ENCODE data around the gene SMG5.
"Not testable (repeated sequence)": the region's sequence is repeated elsewhere in the genome, so short reads cannot be mapped to it uniquely, and the experiment has no call there.

Gene SMG5

DNA sequence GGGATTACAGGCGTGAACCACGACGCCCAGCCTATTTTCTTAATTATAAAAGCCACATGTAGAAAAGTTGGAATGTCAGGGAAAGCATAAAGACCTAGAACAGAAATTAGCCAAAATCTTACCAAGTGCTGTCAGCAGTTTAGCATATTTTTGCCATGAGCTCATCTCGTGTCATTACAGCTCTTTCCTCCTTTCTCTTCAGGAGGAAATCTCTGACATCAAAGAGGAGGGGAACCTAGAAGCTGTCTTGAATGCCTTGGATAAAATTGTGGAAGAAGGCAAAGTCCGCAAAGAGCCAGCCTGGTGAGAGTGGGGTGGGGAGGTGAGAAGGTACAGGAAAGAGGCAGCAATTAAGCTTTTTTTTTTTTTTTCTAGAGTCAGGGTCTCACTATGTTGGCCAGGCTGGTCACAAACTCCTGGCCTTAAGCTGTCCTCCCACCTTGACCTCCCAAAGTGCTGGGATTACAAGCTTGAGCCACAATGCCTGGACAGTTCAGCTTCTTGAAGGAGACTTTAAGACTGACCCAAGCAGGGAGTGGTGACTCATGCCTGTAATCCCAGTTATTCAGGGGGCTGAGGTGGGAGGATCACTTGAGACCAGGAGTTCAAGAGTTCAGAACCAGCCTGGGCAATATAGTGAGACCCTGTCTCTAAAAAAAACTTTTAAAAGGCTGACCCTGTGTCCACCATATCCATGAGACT is 49.0 kb downstream of the SMG5 start:
- H3K27ac ChIP-seq (ENCODE audit: low read depth, low read length), result no peak overlapping the region
- no peaks in the 10 kb centered on the region for H3K27me3 ChIP-seq (ENCODE audit: control insufficient read depth, insufficient read depth, low read length)
- H3K4me1 ChIP-seq (ENCODE audit: control insufficient read depth, insufficient read depth, low read length), result peaks cover 7% of the 10 kb centered on the region
- peaks cover 15% of the 10 kb centered on the region for H3K36me3 ChIP-seq (ENCODE audit: control insufficient read depth, insufficient read depth, low read length)
- H3K9ac ChIP-seq (ENCODE audit: low read length), result no peak overlapping the region
- no peak overlapping the region for H3K4me3 ChIP-seq (ENCODE audit: low read length)

DNA sequence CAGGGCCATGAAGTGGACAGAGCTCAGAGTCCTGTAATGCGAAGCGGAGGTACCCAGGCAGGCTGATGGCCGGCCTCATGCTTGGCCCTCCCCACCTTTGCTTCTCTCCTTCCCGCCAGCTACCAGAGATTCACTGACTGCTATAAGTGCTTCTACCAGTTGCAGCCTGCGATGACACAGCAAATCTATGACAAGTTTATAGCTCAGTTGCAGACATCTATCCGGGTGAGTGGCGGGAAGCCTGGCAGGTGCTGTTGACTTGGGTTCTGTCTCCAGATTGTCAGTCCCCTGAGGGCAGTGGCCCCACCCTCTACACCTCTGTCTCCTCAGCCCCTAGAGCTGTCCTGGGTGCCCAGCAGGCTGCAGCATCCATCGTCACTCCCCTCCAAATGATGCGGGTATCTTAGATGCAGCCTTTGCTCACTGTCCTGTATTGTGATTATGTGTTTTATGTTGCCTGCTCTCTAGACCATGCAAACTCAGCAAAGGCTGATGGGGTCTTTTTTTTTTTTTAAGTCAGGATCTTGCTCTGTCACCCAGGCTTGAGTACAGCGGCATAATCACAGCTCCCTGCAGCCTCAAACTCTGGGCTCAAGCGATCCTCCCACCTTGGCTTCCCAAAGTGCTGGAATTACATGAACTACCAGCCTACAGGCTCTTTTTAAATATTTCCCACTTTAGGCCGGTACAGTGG is 50.3 kb downstream of the SMG5 start:
- no peak overlapping the region for H3K4me3 ChIP-seq (ENCODE audit: low read length)
- H3K36me3 ChIP-seq (ENCODE audit: control insufficient read depth, insufficient read depth, low read length), result peaks cover 15% of the 10 kb centered on the region
- H3K4me1 ChIP-seq (ENCODE audit: control insufficient read depth, insufficient read depth, low read length), result peaks cover 7% of the 10 kb centered on the region
- no peak overlapping the region for H3K9ac ChIP-seq (ENCODE audit: low read length)
- no peak overlapping the region for H3K27ac ChIP-seq (ENCODE audit: low read depth, low read length)
- H3K27me3 ChIP-seq (ENCODE audit: control insufficient read depth, insufficient read depth, low read length), result no peaks in the 10 kb centered on the region

DNA sequence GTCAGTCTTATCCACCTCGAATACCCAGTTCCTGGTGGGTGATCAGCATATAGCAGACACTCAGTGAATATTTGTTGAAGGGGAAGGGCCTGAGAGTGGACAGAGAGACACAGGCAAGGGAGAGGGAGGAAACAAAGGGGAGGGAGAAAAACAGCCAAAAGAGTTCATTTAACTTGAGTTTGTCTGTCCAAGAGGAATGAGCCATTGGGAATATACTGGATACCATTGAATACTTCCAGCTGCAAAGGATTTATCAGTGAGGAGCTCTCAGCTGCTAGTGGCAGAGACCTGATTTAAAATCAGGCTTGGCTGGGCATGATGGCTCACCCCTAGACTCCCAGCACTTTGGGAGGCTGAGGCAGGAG is 52.2 kb downstream of the SMG5 start:
- H3K4me1 ChIP-seq (ENCODE audit: control insufficient read depth, insufficient read depth, low read length), result peaks cover 7% of the 10 kb centered on the region
- H3K27ac ChIP-seq (ENCODE audit: low read depth, low read length), result no peak overlapping the region
- H3K27me3 ChIP-seq (ENCODE audit: control insufficient read depth, insufficient read depth, low read length), result no peaks in the 10 kb centered on the region
- H3K9ac ChIP-seq (ENCODE audit: low read length), result no peak overlapping the region
- H3K36me3 ChIP-seq (ENCODE audit: control insufficient read depth, insufficient read depth, low read length), result peaks cover 7% of the 10 kb centered on the region
- no peak overlapping the region for H3K4me3 ChIP-seq (ENCODE audit: low read length)

DNA sequence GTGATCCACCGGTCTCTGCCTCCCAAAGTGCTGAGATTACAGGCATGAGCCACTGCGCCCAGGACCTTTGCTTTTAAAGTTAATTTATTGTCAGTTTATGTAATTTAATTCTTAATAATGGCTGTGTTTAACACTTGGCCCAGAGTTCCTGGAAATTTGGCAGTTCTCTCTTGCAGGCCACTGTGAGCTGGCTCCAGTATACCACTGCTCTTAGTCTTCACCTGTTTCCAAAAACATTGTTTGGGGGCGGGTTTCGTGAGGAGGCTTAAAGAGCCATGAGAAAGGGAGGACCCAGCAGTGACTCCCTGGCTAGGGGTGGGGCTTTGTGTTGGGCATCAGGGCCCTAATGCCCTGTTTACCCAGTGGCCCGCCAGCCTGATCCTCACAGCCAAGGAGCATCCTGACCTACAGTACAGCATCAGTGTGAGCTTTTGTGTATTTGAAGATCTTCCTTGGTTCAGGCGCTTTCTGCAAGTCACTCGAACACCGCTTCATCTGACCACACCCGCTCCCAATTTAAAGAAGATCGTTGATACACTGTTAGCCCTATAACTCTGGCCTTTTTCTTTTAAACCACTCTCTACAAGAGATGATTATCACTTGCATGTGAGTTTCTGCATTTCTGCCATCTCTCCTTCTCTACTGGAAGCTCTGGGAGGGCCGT is 52.7 kb downstream of the SMG5 start:
- Histone ChIP-seq H3K27ac (ENCODE audit: low read depth, low read length) (no peak overlapping the region), H3K4me3 (ENCODE audit: low read length) (no peak overlapping the region), H3K4me1 (ENCODE audit: control insufficient read depth, insufficient read depth, low read length) (peaks cover 7% of the 10 kb centered on the region), H3K9ac (ENCODE audit: low read length) (no peak overlapping the region), H3K36me3 (ENCODE audit: control insufficient read depth, insufficient read depth, low read length) (peaks cover 7% of the 10 kb centered on the region), H3K27me3 (ENCODE audit: control insufficient read depth, insufficient read depth, low read length) (no peaks in the 10 kb centered on the region)

DNA sequence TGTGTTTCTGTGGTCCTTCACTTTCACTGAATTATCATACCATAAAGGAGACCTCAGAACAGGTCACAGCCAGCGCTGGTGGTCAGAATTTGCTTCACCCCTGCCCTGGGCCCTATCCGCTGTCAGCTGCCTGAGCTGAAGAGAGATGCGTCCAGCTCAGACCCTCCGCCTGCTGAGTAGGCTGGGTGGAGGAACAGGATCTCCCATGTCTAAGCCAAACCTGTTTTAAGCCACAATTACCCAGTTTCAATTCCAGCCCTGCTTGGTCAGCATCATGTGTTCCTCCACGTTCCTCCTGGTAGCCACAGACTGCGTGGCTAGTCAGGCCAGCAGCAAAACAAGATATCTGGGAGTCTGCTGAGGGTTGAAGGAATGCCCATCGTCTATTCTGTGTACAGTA is 54.1 kb downstream of the SMG5 start:
- H3K36me3 ChIP-seq (ENCODE audit: control insufficient read depth, insufficient read depth, low read length), result peaks cover 5% of the 10 kb centered on the region
- H3K27ac ChIP-seq (ENCODE audit: low read depth, low read length), result no peak overlapping the region
- no peak overlapping the region for H3K9ac ChIP-seq (ENCODE audit: low read length)
- no peaks in the 10 kb centered on the region for H3K27me3 ChIP-seq (ENCODE audit: control insufficient read depth, insufficient read depth, low read length)
- H3K4me1 ChIP-seq (ENCODE audit: control insufficient read depth, insufficient read depth, low read length), result peaks cover 7% of the 10 kb centered on the region
- H3K4me3 ChIP-seq (ENCODE audit: low read length), result no peak overlapping the region

DNA sequence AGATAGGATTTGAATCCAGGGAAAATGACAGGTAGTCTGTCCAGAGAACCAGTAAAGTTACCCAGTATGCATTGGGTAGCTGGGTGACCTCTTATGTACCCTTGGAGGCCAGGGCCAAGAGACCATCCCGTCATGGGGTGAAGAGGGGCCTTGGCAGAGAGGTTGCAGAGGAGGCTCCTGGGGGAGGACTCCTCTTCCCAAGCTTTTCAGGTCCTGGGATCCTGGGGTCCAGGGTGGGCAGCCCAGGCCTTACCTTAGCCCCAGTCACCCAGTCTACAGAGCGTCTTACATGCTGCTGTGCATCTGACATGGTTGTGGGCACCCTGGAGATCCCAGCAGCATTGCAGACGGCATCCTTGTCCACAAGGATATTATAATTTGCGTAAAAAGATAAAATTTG is 55.8 kb downstream of the SMG5 start:
- H3K27me3 ChIP-seq (ENCODE audit: control insufficient read depth, insufficient read depth, low read length), result no peaks in the 10 kb centered on the region
- H3K9ac ChIP-seq (ENCODE audit: low read length), result no peak overlapping the region
- no peak overlapping the region for H3K4me3 ChIP-seq (ENCODE audit: low read length)
- peaks cover 15% of the 10 kb centered on the region for H3K36me3 ChIP-seq (ENCODE audit: control insufficient read depth, insufficient read depth, low read length)
- H3K4me1 ChIP-seq (ENCODE audit: control insufficient read depth, insufficient read depth, low read length), result peaks cover 7% of the 10 kb centered on the region
- H3K27ac ChIP-seq (ENCODE audit: low read depth, low read length), result no peak overlapping the region

DNA sequence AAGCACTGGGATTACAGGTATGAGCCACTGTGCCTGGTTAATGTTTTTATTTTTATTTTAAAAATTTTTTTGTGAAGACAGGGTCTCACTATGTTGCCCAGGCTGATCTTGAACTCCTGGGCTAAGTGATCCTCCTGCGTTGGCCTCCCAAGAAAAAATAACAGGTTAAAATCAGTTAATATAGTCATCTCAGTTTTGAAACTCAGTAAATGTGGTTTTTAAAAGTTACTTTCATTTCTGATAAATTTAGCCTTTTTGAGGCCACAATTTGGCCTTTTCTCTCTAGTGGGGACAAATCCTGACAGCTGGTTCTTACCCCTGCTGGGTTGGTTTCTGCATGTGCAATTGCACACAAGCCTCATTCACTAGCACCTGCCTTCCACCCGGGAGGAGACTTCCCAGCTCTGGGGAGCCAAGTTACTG is 56.5 kb downstream of the SMG5 start:
- H3K4me3 ChIP-seq (ENCODE audit: low read length), result no peak overlapping the region
- H3K9ac ChIP-seq (ENCODE audit: low read length), result no peak overlapping the region
- peaks cover 7% of the 10 kb centered on the region for H3K4me1 ChIP-seq (ENCODE audit: control insufficient read depth, insufficient read depth, low read length)
- H3K27me3 ChIP-seq (ENCODE audit: control insufficient read depth, insufficient read depth, low read length), result no peaks in the 10 kb centered on the region
- H3K27ac ChIP-seq (ENCODE audit: low read depth, low read length), result no peak overlapping the region
- H3K36me3 ChIP-seq (ENCODE audit: control insufficient read depth, insufficient read depth, low read length), result peaks cover 19% of the 10 kb centered on the region

DNA sequence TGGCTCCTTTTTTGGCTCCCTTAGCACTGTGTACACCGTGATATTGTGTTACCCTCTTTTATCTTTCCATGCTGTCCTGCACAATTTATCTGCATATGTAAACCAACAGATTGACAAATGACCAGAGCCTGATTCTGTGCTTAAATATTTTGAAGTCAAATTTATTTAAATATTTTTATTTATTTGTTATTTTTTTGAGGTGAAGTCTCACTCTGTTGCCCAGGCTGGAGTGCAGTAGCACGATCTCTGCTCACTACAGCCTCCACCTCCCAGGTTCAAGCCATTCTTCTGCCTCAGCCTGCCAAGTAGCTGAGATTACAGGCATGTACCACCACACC is 57.0 kb downstream of the SMG5 start:
- Histone ChIP-seq H3K27me3 (ENCODE audit: control insufficient read depth, insufficient read depth, low read length) (no peaks in the 10 kb centered on the region), H3K9ac (ENCODE audit: low read length) (no peak overlapping the region), H3K4me1 (ENCODE audit: control insufficient read depth, insufficient read depth, low read length) (peaks cover 7% of the 10 kb centered on the region), H3K36me3 (ENCODE audit: control insufficient read depth, insufficient read depth, low read length) (peaks cover 22% of the 10 kb centered on the region), H3K27ac (ENCODE audit: low read depth, low read length) (no peak overlapping the region), H3K4me3 (ENCODE audit: low read length) (no peak overlapping the region)

DNA sequence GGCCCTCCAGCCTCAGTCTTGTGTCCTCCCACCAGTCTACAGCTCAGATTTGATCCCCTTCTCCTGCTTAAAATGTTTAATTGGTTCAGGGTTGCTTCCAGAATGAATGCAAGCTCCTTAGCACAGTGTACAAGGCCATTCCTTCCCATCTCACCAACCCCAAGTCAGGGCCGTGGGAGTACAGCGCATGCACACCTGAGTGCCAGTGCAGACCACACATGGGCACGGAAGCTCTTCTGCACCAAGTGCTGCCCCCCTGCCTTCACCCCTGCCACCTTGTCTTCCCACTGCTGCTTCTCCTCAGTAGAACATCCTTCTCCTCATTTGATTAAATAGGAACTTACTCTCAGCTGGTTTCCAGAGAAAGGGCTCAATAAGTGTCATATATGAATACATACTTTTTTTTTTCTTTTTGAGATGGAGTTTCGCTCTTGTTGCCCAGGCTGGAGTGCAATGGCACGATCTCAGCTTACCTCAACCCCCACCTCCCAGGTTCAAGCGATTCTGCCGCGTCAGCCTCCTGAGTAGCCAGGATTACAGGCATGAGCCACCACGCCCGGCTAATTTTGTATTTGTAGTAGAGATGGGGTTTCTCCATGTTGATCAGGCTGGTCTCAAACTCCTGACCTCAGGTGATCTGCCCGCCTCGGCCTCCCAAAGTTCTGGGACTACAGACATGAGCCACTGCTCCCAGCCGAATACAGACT is 60.5 kb downstream of the SMG5 start:
- Histone ChIP-seq H3K27me3 (ENCODE audit: control insufficient read depth, insufficient read depth, low read length) (no peaks in the 10 kb centered on the region), H3K36me3 (ENCODE audit: control insufficient read depth, insufficient read depth, low read length) (peaks cover 22% of the 10 kb centered on the region), H3K4me3 (ENCODE audit: low read length) (no peak overlapping the region), H3K9ac (ENCODE audit: low read length) (no peak overlapping the region), H3K4me1 (ENCODE audit: control insufficient read depth, insufficient read depth, low read length) (no peaks in the 10 kb centered on the region), H3K27ac (ENCODE audit: low read depth, low read length) (no peak overlapping the region)

DNA sequence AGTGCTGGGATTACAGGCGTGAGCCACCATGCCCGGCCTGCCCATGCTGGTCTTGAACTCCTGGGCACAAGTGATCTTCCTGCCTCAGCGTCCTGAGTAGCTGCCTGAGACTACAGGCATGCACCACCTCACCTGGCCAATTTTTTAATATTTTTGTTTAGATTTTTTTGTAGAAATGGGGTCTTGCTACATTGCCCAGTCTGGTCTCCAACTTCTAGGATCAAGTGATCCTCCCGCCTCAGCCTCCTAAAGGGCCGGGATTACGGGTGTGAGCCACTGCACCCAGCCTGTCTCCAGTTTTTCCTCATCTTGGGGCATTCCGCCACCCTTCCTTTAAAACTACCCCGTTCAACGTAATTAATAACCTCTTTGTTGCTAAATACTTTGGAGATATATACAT is 62.4 kb downstream of the SMG5 start:
- Histone ChIP-seq H3K4me1 (ENCODE audit: control insufficient read depth, insufficient read depth, low read length) (no peaks in the 10 kb centered on the region), H3K9ac (ENCODE audit: low read length) (no peak overlapping the region), H3K27ac (ENCODE audit: low read depth, low read length) (no peak overlapping the region), H3K27me3 (ENCODE audit: control insufficient read depth, insufficient read depth, low read length) (no peaks in the 10 kb centered on the region), H3K36me3 (ENCODE audit: control insufficient read depth, insufficient read depth, low read length) (peaks cover 20% of the 10 kb centered on the region), H3K4me3 (ENCODE audit: low read length) (no peak overlapping the region)

DNA sequence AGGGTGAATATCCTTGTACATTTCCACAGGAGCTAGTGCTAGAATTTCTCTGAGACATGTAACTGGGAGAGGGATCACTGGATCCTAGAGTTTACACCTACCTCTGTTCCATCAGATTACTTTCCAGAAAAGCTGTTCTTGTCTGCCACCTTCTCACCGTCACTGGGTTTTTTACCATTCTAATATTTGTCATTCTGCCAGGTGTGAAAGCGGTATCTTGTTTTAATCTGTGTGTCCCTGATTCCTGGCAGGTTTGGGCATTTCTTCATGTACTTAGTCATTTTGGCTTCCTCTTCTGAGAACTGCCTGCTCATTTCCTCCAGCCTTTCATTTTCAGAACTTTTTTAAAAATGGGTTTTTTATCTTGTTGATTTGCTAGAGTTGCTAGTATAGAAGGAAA is 64.8 kb downstream of the SMG5 start:
- Histone ChIP-seq H3K4me1 (ENCODE audit: control insufficient read depth, insufficient read depth, low read length) (peaks cover 6% of the 10 kb centered on the region), H3K27ac (ENCODE audit: low read depth, low read length) (no peak overlapping the region), H3K9ac (ENCODE audit: low read length) (no peak overlapping the region), H3K36me3 (ENCODE audit: control insufficient read depth, insufficient read depth, low read length) (peaks cover 12% of the 10 kb centered on the region), H3K4me3 (ENCODE audit: low read length) (no peak overlapping the region), H3K27me3 (ENCODE audit: control insufficient read depth, insufficient read depth, low read length) (no peaks in the 10 kb centered on the region)

DNA sequence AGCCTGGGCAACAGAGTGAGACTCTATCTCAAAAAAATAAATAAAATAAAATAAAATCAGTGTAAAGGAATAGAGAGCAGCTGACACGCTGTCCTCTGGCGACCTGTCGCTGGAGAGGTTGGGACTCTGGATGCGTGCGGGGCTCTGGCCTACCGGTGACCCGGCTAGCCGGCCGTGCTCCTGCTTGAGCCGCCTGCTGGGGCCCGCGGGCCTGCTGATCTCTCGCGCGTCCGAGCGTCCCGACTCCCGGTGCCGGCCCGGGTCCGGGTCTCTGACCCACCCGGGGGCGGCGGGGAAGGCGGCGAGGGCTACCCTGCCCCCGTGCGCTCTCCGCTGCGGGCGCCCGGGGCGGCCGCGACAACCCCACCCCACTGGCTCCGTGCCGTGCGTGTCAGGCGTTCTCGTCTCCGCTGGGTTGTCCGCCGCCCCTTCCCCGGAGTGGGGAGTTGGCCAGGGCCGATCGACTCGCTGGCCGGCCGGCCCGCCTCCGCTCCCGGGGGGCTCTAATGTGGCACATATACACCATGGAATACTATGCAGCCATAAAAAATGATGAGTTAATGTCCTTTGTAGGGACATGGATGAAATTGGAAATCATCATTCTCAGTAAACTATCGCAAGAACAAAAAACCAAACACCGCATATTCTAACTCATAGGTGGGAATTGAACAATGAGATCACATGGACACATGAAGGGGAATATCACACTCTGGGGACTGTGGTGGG is 66.1 kb downstream of the SMG5 start:
- H3K4me1 ChIP-seq (ENCODE audit: control insufficient read depth, insufficient read depth, low read length), result peaks cover 11% of the 10 kb centered on the region
- H3K36me3 ChIP-seq (ENCODE audit: control insufficient read depth, insufficient read depth, low read length); H3K27ac ChIP-seq (ENCODE audit: low read depth, low read length); H3K4me3 ChIP-seq (ENCODE audit: low read length); H3K27me3 ChIP-seq (ENCODE audit: control insufficient read depth, insufficient read depth, low read length); H3K9ac ChIP-seq (ENCODE audit: low read length): not testable (repeated sequence)
